ENCODE measurements around the gene SCGB2A2.

SCGB2A2 gene

DNA sequence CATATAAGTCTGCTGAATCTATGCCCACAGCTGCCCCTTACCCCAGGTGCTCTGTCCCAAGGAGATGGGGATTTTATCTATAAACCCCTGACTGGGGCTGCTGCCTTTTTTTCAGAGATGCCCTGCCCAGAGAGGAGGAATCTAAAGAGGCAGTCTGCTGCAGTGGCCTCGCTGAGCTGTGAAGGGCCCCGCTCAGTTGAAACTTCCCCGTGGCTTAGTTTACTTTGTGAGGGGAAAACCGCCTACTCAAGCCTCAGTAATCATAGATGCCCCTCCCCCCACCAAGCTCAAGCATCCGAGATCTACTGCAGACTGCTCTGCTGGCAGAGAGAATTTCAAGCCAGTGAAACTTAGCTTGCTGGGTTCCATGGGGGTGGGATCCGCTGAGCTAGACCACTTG lies 36.3 kb downstream of the SCGB2A2 start:
- DNase-seq (ENCODE audit: low read depth) = no peak

DNA sequence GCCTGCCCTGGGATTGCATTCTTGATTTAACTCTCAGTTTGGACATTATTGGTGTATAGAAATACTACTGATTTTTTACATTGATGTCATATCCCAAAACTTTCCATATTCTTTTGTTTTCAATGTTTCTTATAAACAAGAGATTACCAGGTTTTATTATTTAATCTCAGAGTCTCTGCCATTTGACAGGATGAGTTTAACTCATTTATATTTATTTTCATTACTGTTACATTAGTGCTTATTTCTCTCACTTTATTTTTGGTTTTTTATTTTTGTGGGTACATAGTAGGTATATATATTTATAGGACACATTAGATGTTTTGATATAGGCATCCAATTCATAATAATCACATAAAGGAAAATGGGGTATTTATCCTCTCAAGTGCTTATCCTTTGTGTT lies 38.0 kb downstream of the SCGB2A2 start:
- DNase-seq (ENCODE audit: low read depth) = no peak

DNA sequence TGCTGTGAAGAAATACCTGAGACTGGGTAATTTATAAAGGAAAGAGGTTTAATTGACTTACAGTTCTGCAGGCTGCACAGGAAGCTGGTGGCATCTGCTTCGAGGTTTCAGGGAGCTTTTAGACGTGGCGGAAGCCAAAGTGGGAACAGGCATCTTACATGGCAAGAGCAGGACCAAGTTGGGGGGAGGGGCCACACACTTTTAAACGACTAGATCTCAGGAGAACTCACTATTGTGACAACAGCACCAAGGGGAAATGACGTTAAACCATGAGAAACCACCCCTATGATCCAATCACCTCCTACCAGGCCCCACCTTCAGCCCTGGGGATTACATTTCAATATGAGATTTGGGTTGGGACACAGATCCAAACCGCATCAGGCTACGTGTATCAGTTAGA lies 40.0 kb downstream of the SCGB2A2 start:
- no peak for DNase-seq (ENCODE audit: low read depth)

DNA sequence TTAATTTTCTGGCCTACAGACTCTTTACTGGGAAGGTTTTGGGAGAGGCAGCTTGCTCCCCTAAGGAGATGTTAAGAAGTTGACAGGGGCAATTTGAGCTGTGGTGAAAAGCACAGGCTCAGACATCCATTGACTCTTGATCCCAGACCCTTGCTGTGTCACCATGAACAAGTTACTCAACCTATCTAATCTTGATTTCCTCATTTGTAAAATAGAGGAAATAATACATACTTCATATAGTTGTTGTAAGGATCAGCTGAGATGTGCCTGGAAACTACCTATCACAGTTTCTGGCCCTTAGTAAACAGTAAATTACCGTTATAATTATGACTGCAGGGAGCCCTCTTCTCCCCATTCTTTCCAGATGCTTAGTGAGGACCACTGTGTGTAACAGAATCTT lies 45.5 kb downstream of the SCGB2A2 start:
- DNase-seq (ENCODE audit: low read depth) = no peak

DNA sequence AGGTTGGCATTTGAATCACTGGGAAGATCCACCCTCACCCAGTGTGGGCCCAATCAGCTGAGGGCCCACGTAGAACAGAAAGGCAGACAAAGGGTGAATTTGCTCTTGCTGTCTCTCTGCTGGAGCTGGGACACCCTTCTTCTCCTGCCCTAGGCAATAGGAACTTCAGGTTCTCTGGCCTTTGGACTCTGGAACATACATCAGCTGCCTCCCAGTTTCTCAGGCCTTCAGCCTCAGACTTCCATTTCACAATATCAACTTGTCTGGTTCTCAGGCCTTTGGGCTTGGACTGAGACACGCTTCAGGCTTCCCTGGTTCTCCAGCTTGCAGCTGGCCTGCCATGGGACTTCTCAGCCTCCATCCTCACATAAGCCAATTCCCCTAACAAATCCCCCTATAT lies 52.6 kb downstream of the SCGB2A2 start:
- DNase-seq (ENCODE audit: low read depth) = no peak
